DMS79 treated with DMSO at 0.1 percent for 48 hours (cell line): Measurements from ENCODE around the gene MTCH1.
A peak's percentile ranks its signal among the peaks of the same experiment; 100 is the strongest.

Experiments used
- DNase-seq: peaks from one replicate; lab custom pipeline; 2025; lab: John Stamatoyannopoulos, UW

Gene MTCH1

GRCh38 chr6:36970892-36971842, 14.8 kb downstream of the MTCH1 start:
- DNase-seq: peak; percentile 53

DNA sequence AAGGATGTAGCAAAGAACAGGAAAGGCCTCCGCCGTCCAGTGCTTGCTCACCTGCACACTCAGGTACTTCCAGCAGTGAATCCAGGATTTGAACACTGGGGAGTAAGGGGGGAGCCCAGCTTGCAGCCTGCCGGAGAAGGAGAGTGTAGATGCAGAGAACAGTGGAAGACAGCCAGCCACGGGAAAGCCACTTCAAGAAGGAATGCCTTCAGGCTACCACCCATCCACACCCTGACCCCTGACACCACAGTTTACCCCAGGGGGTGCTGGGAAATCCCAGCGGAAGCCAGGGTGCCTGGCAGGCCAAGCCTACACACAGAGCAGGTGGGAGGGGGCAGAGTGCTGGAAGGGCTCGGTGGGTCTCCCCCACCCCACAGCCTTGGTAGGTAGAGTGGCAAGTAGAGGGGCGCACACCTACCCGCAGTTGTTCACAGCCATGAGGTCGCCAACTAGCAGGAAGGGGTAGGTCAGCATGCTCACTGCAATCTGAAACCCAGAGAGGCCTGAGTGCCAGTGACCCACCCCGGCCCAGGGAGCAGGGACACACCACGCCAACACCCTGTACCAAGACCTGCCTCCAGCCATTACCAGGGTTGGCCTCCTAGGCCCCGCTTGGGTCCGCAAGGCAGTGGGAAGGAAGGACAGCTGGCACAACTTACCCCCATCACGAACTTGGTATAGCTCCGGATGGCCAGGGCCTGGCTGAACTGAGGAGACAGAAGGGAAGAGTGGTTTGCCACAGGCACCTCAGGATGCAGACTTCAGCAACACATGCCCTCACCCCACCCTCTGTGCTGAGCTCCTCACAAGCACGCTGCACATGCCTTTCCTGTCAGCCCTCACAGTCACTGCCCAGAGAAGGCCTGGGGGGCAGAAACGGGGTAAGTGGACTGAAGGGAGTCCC, 15.8 kb downstream of the MTCH1 start:
- no peak for DNase-seq

GRCh38 chr6:36969240-36969691, 16.7 kb downstream of the MTCH1 start:
- DNase-seq: no peak

GRCh38 chr6:36968266-36968977, 17.6 kb downstream of the MTCH1 start:
- DNase-seq: no peak

DNA sequence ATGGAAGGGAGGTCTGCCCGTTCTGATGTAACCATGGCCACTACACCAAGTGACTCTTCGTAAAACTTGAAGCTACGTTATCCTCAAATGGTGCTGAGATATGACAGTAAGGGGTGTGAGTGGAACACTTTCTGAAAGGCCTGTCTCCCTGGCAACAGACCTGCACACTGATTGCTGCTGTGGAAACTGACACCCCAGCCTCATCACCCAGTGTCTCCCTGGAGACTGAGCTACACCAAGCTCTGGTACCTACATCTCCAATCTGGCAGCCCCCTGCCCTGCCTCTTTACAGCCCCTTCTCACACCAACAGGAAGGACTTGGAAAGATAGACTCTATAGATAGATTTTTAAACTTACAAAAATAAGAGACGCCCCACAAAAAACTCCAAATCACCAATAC, 18.2 kb downstream of the MTCH1 start:
- no peak for DNase-seq

GRCh38 chr6:36967301-36967700, 18.7 kb downstream of the MTCH1 start:
- no peak for DNase-seq

DNA sequence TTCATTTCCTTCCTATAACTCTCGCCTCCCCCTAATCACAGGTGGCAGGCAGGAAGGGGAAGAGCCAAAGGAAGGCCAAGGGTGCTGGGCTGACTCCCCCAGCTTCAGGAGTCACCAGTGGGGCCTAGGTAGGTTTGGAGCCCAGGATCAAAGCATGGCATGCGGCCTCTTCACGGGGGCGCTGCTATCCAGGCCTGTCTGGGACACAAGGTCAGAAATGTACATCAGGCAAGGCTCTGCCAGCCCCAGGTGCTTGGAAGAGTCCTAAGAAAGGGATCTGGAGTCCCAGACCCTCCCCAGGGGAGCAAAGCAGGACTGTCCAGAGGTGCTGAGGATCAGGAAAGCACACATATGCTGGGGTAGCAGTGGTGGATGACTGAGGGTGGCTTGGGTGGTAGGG, 21.1 kb downstream of the MTCH1 start:
- DNase-seq: no peak

DNA sequence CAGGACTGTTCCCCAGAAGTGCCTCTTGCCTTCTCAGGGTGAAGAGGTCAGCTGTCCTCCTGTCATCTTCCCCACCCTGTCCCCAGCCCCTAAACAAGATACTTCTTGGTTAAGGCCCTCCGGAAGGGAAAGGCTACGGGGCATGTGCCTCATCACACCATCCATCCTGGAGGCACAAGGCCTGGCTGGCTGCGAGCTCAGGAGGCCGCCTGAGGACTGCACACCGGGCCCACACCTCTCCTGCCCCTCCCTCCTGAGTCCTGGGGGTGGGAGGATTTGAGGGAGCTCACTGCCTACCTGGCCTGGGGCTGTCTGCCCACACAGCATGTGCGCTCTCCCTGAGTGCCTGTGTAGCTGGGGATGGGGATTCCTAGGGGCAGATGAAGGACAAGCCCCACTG, 21.6 kb downstream of the MTCH1 start:
- no peak for DNase-seq

GRCh38 chr6:36963451-36964290, 22.3 kb downstream of the MTCH1 start:
- DNase-seq: peak; percentile 89

GRCh38 chr6:36962874-36963273, 23.1 kb downstream of the MTCH1 start:
- peak; percentile 36 for DNase-seq

- DNase-seq: no peak
These were observed 24.3 kb downstream of the MTCH1 start for GRCh38 chr6:36961441-36962435.

DNA sequence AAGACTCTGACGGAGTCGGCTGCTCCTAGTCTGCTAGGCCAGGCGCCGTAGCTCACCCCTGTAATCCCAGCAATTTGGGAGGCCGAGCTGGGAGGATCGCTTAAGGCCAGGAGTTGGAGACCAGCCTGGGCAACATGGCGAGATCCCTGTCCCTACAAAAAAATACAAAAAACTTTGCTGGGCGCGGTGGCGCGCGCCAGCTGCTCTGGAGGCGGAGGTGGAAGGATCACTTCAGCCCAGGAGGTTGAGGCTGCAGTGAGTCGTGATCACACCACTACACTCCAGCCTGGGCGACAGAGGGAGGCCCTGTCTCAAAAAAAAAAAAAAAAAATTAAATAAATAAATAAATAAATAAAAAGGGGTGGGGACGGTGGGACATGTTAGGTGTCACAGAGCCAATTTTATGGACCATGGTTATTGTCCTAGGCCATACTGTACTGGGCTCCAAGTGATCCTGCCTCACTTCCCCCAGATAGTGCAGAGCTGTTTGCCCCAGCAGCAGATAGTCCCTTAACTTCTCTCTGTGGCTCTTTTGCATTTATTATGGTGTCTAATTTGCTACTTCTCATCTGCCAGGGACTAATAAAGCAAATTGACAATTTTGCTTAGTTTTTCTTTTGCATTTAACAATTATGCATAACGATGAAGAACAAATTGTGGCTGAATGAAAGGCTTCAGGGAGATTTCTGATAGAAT, 26.3 kb downstream of the MTCH1 start:
- no peak for DNase-seq

DNA sequence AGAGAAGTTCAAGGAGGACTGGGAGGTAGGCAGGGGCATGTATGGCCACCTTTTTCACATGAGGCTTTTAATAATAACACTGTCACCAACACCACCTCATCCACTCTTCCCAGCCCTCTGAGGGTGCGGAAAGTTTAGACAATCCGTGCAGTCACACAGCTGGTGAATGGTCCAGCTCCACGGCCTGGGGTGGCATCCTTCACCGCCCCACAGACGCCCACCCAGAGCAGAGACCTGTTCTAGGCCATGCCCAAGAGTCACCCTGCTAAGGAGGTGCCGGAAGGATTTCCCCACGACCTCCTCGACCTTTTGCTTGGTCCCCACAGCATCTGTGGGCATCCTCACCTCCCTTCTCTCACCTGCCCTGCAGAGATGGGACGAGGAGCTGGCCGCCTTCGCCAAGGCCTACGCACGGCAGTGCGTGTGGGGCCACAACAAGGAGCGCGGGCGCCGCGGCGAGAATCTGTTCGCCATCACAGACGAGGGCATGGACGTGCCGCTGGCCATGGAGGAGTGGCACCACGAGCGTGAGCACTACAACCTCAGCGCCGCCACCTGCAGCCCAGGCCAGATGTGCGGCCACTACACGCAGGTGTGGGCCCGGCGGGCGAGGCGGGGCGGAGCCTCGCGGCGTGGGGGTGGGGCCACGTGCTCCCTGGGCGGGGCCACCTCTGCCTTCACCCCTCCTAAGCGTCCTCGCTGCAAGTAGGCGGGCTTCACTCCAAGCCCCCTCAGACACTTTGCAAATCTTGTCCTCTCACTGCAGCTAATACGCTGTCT, 27.0 kb downstream of the MTCH1 start:
- DNase-seq: no peak

GRCh38 chr6:36957773-36958271, 28.2 kb downstream of the MTCH1 start:
- DNase-seq: no peak

DNA sequence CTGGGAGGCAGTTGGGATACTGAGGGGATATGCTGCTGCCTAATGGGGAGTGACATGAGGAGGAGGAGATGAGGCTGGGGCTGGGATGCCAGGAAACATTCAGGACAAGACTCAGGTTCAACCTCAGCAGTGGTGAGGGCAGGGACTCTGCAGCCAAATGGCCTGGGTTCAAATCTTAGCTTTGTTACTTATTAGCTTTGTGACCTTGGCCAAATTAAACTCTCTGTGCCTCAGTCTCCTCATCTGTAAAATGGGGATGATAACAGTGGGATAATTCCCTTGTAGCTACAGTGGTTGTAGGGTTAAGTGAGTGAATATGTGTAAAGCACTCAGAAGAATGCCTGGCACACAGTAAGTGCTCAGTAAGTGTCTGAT, 29.6 kb downstream of the MTCH1 start:
- no peak for DNase-seq

- DNase-seq: no peak
These were observed 30.1 kb downstream of the MTCH1 start for GRCh38 chr6:36955671-36956445.

- DNase-seq: no peak
These were observed 30.9 kb downstream of the MTCH1 start for GRCh38 chr6:36955136-36955535.
